ENCODE measurements around the gene NEIL1.

NEIL1 gene

DNA sequence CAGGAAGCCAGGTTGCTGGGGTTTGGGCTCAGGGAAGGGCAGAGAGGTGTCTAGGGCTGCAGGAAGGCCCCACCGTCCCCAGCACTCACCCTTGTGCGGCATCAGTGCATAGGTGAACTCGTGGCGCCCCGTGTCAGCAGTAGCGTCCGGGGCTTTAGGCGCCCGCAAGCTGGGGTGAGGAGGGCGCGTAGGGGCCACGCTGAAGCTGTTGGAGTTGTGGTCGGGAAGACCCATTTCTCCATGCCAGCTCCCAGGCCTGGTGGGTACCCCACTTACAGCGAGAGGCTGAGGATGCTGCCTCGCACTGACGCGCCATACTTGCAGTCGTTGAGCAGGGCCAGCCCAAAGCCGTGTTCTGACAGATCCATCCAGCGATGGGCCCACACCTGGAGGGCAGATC, 9.7 kb downstream of the NEIL1 start:
- no peak for DNase-seq (ENCODE audit: low spot score)

DNA sequence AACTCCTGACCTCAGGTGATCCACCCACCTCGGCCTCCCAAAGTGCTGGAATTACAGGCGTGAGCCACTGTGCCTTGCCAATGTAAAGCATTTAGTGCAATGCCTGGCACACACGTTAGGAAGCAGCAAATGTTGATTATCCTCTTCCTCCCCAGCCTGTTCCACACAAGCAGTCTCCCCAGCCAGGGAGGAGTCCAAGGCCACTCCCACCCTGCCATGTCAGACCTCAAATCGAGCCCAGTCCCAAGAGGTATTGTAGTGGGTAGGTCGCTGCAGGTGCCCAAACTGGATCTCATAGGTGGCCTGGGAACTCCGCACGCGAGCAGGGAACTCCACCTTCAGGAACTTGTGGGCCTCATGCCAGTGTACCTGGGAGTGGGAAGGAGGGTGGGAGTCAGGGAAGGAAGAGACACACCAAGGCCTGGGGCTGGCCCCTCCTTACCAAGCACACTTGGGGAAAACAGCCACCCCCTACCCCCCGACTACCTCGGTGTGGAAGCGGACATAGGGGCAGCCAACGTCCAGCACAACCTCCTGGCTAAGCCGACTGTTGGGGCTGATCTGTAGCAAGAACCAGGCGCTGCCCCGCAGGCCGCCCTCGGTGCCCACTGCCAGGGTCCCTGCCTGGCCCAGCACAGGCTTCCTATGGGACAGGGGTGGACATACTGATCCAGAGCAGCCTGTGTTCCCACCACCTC, 11.3 kb downstream of the NEIL1 start:
- no peak for DNase-seq (ENCODE audit: low spot score)

DNA sequence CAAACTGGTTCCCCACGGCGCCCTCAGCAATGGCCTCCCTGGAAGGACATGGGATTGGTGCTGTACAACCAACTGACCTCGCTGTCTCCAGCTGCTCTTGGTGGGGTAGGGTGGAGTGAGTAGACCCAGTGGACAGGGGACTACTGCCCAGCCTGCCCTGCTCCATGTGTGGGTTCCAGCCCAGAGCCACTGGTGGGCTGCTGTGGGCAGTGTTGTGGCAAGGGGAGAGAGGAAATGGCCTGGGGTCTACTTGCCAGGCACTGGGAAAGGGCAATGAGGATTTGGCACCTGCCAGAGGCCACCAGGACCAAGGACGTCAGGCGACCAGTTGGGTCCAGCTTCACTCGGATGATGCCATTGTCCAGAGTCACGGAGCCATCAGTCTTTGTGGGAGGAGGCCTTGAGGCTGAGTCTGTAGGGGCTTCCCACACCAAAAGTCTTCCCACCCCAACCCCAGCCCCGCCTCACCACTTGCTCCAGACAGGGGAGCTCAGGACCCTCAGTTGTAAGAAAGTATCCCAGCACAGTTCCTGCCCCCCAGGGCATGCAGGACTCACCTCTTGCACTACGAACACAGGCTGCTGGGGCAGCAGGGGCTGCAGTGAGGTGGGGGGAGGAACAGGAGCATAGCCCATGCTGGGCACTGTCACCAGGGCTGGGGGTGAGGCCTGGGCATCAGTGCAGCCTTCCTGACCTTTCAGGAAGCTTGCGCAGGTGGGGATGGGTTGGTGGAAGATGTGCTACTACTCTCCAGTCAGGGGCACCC, 12.1 kb downstream of the NEIL1 start:
- no peak for DNase-seq (ENCODE audit: low spot score)

DNA sequence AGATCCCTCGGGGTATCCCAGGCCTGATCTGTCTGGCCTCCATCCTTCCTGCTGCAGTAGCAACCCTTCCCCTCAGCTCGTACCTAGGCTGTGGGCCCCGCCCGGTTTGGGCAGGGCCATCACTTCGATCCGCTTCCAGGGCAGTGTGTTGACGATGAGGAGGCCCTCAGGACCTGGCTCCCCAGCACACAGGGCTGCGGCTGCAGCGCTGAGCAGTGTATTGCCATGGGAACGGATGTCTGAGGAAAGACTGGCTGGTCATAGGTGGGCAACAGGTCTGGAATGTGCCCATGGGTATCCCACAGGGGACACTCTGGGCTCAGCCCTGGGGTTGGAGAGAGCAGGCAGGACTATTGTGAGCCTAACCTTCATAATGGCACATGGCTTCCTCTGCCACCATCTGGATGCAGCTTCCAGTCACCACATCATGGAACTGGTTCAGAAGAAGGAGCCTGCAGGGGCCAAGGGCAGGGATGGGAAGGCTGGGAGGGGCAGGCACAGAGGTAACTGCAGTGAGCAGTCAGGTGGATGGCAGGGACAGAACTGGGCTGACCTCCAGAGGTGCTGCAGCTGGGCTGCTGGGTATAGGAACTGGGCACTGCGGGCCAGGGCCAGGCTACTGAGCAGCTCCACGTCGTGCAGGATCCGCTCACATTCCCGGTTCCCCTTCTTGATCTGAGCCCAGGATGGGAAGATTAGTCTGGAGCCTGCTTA, 12.9 kb downstream of the NEIL1 start:
- no peak for DNase-seq (ENCODE audit: low spot score)

DNA sequence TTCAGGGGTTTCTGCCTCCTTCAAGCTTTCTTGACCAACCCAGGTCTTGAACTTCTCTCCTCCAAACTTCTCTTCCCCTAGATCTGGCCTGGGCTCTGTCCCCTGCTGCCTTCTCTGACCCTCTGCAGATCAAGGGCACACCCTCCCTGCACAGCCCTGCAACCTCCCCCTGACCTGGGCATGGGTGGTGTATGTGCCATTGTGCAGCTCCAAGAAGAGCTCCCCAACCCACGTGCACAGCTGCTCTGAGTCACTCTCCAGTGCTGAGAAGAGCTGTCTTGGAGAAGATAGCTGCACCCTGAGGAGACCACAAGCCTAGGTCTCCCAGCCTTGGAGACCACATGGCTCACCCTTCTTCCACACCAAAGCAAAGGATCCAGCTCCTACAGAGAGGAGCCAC, 13.6 kb downstream of the NEIL1 start:
- DNase-seq (ENCODE audit: low spot score), result no peak

DNA sequence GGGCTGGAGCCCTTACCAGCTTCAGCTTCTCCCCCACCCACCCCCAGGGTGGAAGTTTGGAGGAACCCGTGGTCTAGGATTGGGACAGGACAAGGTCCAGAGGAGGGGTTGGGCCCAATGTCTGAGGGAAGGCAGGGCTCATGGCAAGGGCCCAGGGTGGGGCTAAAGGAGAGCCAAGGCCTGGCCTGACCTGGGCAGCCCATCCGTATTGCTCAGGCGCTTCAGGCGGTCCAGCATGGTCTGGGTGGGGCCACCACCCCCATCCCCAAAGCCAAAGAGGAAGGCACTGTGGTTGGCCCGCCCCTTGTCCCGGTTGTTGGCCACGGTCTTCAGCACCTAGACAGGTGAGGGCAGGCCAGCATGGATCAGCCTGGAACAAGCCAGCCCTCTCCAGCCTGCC, 14.0 kb downstream of the NEIL1 start:
- DNase-seq (ENCODE audit: low spot score), result no peak

DNA sequence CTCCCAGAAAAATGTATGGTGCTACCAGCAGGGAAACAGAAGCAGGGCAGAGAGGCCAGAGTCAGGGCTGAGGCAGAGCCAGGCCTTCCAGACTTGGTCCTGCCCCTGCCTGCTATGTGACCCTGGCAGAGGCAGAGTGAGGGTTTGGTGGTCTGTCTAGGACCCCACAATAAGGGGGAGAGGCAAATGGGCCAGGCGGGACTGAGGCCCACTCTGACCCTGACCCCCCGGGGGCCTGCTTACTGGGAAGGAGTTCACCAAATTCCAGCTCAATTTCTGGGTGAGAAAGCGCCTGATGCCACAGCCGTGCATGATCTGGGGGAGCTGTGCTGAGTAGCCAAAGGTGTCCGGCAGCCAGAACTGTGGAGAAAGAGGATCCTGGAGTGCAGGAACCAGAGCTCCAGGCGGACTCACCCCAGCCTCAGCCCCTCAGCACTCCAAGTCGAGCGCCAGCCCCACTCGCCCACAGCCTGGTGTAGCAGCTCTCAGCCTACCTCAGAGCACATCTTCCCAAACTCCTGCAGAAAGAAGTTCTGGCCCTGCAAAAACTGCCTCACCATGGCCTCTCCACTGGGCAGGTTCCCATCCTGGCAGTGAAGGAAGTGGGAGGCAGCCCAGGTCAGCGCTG, 14.6 kb downstream of the NEIL1 start:
- no peak for DNase-seq (ENCODE audit: low spot score)

DNA sequence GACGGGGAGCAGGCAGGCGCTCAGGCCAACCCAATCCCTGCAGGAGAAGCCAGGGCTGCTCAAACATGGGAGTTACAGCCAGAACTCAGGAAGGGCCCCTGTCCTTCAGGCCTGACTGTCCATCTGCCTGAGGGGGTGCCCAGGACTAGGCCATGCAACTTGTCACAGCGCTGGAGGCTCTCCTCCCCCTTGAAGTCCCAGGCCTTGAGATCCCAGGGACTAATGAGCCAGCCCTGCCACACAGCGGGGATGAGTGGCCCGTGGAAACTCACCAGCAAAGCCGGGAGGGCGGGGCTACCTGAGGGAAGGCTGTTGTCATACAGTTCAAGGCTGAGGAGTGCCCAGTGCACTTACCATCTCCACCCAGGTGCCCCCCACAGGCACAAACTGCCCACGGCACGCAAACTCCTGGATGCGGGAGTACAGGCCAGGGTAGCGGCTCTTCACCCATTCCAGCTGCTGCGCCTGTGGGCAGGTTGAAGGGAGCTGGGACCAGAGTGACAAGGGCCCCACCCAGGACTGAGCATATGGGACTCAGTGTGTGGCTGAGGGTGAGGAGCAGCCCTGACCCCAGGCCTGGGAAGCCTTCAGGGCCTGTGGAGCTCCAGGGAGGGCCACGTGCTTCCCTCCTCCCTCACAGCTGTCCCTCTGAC, 15.3 kb downstream of the NEIL1 start:
- no peak for DNase-seq (ENCODE audit: low spot score)

DNA sequence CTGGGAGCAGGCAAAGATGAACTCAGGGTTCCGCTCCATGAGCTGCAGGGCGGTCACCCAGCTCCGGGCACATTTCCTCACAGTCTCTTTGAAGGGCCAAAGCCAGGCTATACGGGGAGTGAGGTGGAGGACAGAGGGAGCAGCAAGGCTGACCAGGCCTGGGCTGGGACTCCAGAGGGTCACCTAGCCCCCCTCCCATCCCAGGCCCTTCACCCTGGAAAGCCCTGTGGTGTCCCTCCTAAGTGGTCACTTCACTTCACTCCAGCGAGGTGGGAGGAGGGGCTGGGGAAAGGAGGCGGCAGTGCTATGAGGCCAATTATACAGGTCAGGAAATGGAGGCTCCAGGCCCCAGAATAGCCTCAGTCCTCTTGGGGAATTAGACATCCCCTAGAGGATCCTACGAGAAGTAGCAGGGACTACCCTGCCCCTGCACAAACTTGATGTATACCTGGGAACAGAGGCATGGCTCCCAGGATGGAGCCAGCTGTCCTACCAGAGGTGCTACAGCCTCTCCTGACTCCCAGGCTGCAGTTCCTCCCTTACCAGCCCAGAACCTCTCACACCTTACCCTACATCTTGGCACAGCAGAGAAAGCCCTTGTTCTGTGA, 15.9 kb downstream of the NEIL1 start:
- no peak for DNase-seq (ENCODE audit: low spot score)

DNA sequence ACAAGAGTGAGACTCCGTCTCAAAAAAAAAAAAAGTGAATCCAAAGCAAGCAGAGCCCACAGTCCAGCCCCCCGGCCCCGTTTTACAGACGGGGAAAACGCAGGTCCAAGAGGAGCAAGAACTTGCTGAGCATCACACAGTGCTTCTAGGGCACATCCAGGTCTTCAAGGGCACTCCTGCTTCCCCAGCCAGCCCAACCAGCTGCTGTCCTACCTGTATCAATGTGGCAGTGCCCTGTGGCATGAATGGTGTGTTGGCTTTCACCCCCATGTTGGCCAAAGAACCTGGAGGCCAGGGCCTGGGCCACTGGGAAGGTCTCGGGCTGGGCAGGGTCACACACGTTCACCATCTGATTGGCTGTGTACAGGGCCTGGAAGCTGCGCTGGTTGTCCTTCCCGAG, 16.9 kb downstream of the NEIL1 start:
- DNase-seq (ENCODE audit: low spot score), result no peak

DNA sequence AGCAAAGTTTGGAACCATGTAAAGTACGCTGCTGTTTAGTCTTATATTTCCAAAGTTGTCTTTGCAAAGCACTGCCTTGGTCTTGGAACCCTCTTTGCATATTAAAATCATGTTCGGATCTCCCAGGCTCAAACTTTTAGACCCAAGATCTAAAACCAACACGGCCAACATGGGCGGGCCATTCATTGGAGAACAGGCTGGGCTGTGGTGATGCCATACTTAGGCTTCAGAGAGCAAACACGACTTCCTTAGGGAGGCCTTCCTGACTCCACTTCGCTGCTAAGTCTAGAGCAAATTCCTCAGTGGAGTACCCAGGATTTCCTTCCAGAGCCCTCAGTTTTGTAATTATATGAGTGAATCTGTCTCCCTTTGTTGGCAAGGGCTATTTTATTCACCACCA, 18.0 kb downstream of the NEIL1 start:
- no peak for DNase-seq (ENCODE audit: low spot score)

DNA sequence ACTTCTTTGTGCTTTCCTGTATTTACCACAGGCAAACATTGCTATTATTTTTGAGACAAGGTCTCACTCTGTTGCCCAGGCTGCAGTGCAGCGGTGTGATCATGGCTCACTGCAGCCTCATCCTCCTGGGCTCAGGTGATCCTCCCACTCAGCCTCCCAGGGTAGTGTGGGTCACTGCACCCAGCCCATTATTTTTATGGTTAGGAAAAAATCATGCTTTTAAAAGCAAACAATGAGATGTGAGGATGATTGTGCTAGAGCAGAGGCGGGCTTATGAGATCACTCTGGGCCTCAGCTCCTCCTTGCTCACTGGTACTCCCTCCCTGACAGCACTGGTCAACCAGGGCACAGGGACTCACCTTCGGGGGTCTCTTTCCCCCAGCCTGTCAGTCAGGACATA, 19.3 kb downstream of the NEIL1 start:
- no peak for DNase-seq (ENCODE audit: low spot score)

DNA sequence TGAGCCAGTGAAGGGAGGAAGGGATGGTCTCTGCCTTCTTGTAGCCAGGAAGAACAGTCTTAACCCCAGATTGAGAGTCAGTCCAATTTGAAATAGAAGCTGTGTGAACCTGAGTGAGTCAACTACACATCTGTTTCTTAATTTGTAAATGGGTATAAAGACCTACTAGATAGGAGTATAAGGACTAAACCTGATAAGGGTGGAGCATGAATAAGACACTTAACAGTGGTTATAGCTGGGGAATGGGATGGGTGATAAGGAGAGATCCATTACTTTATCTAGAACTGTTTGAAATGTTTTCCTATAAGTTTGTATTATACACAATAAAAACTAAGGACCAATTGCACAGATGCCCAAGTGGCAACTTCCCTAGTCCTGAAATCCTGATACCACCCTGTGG, 20.2 kb downstream of the NEIL1 start:
- no peak for DNase-seq (ENCODE audit: low spot score)

DNA sequence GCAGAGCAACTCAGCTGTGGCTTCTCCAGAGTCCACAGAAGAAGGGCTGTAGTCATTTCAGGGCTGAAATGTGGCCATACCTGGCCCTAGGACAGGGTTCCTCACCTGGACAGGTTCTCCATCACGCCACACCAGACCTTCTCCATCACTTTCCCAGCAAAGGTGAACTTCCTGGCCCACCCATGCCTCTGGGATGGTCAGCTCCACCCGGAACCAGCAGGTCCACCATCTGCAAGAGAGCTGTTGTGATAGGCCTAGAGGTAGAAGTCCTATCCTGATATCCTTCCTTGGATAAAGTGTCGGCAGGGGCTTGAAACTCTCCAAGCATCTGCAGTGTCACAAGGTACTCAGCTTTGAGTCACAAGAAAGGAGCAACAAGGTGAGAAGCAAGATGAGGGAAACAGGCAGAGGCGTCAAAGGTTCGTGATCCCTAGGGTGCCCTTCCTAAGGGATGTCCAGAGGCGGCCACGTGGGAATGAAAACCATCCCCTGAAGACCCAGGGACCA, 20.6 kb downstream of the NEIL1 start:
- DNase-seq (ENCODE audit: low spot score), result no peak

DNA sequence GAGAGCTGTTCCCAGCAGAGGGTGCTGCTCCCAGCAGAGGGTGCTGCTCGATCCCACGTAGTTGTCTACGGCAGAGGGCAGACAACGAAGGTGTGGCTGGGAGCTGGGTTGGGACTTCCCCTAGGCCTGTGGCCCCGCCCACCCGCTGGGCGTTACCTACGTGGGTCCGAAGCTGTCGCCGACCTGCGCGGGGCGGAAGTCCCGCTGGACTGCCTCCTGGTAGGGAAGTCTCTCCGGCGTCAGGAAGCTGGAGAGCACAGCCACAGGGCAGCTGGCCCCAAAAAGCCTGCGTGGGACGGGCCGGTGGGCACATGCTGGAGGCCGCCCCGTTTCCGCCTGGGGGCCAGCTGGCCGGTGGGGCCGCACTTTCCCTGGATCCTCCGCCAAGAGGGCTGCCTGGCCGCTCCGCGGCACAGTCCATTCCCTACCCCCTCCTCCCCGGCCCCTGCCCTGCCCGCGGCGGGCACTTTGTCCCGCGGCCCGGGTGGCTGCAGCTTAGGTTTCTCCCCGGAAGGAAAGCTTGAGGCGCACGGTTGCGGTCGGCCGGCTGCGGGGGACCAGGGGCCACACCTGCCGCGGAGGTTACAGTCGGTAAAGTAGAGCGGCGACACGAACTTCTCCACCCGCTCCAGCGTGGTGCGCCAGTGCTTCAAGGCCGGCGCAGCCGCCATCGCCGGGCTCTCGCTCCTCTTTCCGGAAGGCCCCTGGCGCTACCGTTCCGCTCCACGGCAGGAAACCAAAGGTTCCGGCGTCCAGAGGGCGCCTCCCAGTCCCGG, 21.3 kb downstream of the NEIL1 start, which contains the start of gene MAN2C1:
Gene MAN2C1, minus strand, starts transcription at position 695 of the 776 bp plus-strand sequence. Its CDS starts 24 bp downstream, at position 671.
- peak; percentile 94 for DNase-seq (ENCODE audit: low spot score)

DNA sequence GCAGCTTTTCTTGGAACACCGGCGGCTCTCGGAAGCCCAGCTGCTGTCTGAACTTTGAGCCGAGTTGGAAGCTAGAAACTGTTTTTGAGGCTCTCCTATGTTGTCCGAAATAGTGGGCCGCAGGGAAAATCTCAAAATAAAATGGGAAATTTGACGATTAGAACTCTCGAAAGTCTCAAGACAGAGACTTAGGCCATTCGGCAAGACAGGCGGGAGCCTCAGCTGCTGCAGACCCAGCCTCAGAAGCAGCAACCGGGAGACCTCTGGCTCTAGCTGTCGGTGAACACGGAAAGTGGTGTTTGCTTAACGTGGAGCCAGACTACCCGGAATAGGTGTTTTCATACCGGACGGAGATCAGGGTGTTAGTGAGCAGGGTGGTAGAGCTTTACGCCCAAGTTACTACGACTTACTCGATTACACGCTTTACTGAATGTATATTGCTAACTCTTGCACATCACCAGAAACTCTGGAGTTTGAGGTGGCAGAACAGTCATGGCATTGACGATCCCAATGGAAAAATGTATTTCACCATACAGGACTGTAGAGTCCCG, 21.9 kb downstream of the NEIL1 start:
- no peak for DNase-seq (ENCODE audit: low spot score)

DNA sequence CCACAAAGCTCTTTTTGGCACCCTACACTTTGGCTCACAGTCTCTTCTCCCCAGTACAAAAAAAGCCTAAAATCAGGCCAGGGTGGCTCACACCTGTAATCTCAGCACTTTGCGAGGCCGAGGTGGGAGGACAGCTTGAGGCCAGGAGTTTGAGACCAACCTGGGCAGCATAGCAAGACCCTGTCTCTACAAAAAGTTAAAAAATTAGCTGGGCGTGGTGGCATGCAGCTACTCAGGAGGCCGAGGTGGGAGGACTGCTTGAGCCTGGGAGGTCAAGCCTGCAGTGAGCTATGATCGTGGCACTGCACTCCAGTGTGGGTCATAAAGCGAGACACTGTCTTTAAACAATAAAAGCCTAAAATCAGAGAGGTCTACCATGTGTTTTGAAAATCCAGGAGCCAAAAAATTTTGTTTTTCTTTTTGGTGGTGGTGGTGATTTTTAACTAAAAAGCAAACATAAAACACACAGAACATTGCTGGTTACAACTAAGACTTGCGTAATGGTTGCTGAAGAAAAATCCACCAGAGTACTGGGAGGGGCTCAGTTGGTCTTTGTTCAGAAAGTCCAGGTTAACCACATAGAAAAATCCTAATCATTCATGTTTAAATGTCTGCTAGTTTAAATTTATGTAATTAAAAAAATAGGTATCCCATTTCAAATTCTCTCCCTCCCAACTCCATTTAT, 23.2 kb downstream of the NEIL1 start:
- DNase-seq (ENCODE audit: low spot score), result no peak

DNA sequence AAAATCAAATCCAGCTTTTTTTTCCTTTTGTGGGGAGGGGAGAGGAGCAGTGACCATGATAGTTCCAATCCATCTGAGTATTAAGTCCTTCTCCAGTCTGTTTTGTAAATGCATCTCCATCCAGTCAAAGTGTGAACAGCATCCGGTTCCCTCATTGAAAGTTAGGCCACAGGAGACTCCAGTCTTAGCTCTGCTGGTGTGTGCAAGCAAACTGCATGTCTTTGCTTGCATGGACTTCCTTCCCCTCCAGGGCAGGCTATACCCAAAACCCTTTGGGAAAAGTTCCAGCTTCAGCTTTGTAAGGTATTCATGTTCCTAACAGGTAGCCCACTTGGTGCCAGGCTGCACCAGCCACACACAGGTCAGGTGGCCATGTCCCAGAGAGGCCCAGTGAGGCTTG, 24.6 kb downstream of the NEIL1 start:
- no peak for DNase-seq (ENCODE audit: low spot score)

DNA sequence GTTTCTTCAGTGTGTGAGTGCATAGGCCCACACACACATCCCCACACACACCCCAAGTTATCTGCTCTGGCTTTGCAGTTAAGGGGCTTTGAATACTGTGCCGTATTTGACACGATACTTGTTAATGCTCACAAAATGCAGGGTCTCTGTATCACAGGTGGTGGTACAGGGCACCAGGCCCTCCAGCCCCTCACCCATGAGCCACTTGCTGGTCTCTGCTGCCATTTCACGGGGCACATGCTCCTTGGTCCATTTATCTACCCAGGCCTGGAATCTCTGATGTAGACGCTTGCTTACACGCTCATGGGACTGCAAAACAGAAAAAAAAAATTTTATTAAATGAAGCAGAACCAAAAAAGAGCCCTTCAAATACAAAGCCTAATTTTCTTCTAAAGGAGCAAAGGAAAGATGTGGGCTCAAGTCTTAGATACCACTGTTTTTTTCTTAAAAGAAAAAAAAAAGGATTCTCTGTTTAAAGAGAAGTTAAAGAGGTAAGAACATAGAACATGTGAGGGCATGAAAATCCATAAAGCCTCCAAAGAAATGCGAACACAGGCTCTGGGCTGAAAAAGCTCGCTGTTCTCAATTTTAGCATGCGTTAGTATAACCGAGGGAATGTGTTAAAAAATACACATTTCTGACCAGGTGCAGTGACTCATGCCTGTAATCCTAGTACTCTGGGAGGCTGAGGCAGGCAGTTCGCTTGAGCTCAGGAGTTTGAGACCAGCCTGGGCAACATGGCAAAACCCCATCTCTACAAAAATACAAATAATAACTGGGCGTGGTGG, 25.3 kb downstream of the NEIL1 start:
- no peak for DNase-seq (ENCODE audit: low spot score)
